ENCODE data around the gene SYNE1.

SYNE1 gene

GRCh38 chr6:152380993-152381898, 255.9 kb downstream of the SYNE1 start:
- Histone ChIP-seq H3K4me3 (ENCODE audit: low read depth in 1 of 2, low read length in 1 of 2) (no peak overlapping the region), H3K27me3 (no peaks in the 10 kb centered on the region), H3K27ac (no peak overlapping the region), H3K9me3 (no peaks in the 10 kb centered on the region), H3K36me3 (peaks cover 89% of the 10 kb centered on the region), H3K4me1 (ENCODE audit: control insufficient read depth in 1 of 2, insufficient read depth in 1 of 2, low read depth in 1 of 2, low read length in 1 of 2) (no peaks in the 10 kb centered on the region)
- no peak for TF ChIP-seq CTCF (IDR thresholded peaks at IDR 0.05)

- H3K27me3 ChIP-seq, result no peaks in the 10 kb centered on the region
- H3K4me3 ChIP-seq (ENCODE audit: low read depth in 1 of 2, low read length in 1 of 2), result no peak overlapping the region
- no peaks in the 10 kb centered on the region for H3K9me3 ChIP-seq
- TF ChIP-seq CTCF (IDR thresholded peaks at IDR 0.05), result no peak
- H3K4me1 ChIP-seq (ENCODE audit: control insufficient read depth in 1 of 2, insufficient read depth in 1 of 2, low read depth in 1 of 2, low read length in 1 of 2), result no peaks in the 10 kb centered on the region
- no peak overlapping the region for H3K27ac ChIP-seq
- H3K36me3 ChIP-seq, result peaks cover 89% of the 10 kb centered on the region
These were observed 256.8 kb downstream of the SYNE1 start for GRCh38 chr6:152380351-152380767.

DNA sequence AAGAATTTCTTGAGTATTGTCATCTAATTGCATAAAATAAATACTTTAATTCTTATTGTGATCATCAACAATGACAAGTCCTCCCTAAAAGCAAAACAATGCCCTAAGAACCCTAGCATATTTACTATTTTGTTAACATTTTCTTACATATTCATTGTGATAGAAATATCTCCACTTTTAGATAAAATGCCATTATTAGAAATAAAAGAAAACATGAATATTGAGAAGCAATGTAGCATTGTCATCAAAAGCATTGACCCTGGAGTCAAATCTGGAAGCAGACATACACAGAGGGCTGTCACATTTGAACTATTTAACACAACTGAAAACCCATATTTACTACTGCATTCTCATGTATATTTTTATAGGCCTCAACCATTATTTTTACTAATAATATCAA, 257.7 kb downstream of the SYNE1 start:
- Histone ChIP-seq H3K9me3 (no peaks in the 10 kb centered on the region), H3K36me3 (peaks cover 89% of the 10 kb centered on the region), H3K4me1 (ENCODE audit: control insufficient read depth in 1 of 2, insufficient read depth in 1 of 2, low read depth in 1 of 2, low read length in 1 of 2) (no peaks in the 10 kb centered on the region), H3K4me3 (ENCODE audit: low read depth in 1 of 2, low read length in 1 of 2) (no peak overlapping the region), H3K27ac (no peak overlapping the region), H3K27me3 (no peaks in the 10 kb centered on the region)
- TF ChIP-seq CTCF (IDR thresholded peaks at IDR 0.05), result no peak

DNA sequence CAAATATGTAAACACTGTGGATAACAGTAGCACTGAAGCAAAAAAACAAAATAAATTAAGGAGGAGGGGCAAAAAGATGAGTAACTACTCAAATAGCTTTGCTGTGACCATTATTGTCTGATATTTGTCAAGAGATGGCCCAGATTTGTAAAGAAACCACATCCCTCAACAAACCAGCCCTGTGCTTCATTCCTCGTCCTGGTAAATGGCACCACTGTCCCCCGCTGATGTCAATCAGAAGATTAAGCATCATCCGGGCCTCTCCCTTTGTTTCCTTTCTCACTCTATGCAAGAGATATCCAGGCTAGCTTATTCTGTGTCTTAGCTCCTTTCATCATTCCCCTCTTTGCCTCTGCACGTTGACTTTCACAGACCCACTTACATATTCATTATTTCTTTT, 259.0 kb downstream of the SYNE1 start:
- Histone ChIP-seq H3K9me3 (no peaks in the 10 kb centered on the region), H3K27me3 (no peaks in the 10 kb centered on the region), H3K36me3 (peaks cover 85% of the 10 kb centered on the region), H3K27ac (no peak overlapping the region), H3K4me1 (ENCODE audit: control insufficient read depth in 1 of 2, insufficient read depth in 1 of 2, low read depth in 1 of 2, low read length in 1 of 2) (no peaks in the 10 kb centered on the region), H3K4me3 (ENCODE audit: low read depth in 1 of 2, low read length in 1 of 2) (no peak overlapping the region)
- TF ChIP-seq CTCF (IDR thresholded peaks at IDR 0.05), result no peak

DNA sequence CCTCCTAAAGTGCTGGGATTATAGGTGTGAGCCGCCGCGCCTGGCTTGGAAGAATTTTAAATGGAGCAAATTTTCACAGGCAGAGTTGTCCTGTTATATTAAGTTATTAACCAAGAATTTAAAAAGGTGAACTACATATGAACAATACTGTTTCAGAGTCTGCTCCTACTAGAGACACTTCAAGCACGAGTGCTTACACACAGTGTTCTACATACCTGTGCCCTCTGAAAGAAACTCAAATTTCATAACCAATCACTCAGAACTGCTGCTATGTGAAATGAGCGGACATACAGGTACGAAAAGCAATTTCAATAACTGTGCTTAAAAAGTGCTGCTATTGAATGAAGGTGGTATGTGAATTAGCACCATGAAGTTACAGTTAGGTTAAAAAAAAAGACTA, 262.0 kb downstream of the SYNE1 start:
- no peak overlapping the region for H3K27ac ChIP-seq
- peaks cover 78% of the 10 kb centered on the region for H3K36me3 ChIP-seq
- no peaks in the 10 kb centered on the region for H3K27me3 ChIP-seq
- no peaks in the 10 kb centered on the region for H3K9me3 ChIP-seq
- H3K4me3 ChIP-seq (ENCODE audit: low read depth in 1 of 2, low read length in 1 of 2), result no peak overlapping the region
- no peak for TF ChIP-seq CTCF (IDR thresholded peaks at IDR 0.05)
- H3K4me1 ChIP-seq (ENCODE audit: control insufficient read depth in 1 of 2, insufficient read depth in 1 of 2, low read depth in 1 of 2, low read length in 1 of 2), result no peaks in the 10 kb centered on the region

Measured in neutrophil (primary cell).